Prostate gland (tissue), 2 donors: ENCODE results near the gene ZC3H7A.

Experiments used
- POLR2A ChIP-seq: fragments of 450-650 bp; IDR thresholded peaks from one replicate; pipeline ENCODE4 v1.6.1; 2016; ENCODE audit warnings: antibody characterized with exemption, mild to moderate bottlenecking
- TF ChIP-seq, protein P1 (sequence below), 4 experiments: fragments of 200-600 bp in 2 of 4; fragments of 450-650 bp in 2 of 4; sonication (generic) in 2 of 4; IDR thresholded peaks; 1 replicate in 3 of 4; 2 replicates in 1 of 4; pipeline ENCODE4 v1.5.1; 2016 to 2019; ENCODE audit warnings: antibody characterized with exemption in 4 of 4, mild to moderate bottlenecking in 2 of 4, moderate library complexity in 2 of 4

DNA sequence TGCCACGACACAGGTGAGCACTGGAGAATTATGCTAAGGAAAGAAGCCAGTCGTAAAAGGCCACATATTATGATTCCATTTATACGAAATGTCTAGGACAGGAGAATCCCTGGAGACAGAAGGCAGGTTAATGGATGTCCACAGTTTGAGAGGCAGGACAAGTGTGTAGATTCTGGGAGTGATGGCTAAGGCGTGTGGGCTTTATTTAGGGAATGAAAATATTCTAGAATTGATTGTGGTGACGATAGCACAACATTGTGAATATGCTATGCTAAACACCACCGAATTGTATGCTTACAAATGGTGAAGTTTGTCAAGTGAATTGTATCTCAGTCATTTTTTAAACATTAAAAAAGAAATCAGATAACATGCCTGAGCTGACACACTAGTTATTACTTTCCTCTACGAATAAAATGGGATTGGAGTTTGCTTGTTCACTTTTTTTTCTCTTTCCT lies 49.1 kb downstream of the ZC3H7A start:
- no peak for TF ChIP-seq POLR2A
- TF ChIP-seq, protein P1, sequence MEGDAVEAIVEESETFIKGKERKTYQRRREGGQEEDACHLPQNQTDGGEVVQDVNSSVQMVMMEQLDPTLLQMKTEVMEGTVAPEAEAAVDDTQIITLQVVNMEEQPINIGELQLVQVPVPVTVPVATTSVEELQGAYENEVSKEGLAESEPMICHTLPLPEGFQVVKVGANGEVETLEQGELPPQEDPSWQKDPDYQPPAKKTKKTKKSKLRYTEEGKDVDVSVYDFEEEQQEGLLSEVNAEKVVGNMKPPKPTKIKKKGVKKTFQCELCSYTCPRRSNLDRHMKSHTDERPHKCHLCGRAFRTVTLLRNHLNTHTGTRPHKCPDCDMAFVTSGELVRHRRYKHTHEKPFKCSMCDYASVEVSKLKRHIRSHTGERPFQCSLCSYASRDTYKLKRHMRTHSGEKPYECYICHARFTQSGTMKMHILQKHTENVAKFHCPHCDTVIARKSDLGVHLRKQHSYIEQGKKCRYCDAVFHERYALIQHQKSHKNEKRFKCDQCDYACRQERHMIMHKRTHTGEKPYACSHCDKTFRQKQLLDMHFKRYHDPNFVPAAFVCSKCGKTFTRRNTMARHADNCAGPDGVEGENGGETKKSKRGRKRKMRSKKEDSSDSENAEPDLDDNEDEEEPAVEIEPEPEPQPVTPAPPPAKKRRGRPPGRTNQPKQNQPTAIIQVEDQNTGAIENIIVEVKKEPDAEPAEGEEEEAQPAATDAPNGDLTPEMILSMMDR (IDR thresholded peaks at IDR 0.05), result no peak
